ENCODE results near the gene AGBL4. TPM values are rescaled to one million over a fixed set of nuclear protein-coding genes. Genes with fewer than 3 reads are reported as not detected.
A peak's percentile ranks its signal among the peaks of the same experiment; 100 is the strongest.
"Not testable (repeated sequence)": the region's sequence is repeated elsewhere in the genome, so short reads cannot be mapped to it uniquely, and the experiment has no call there.

AGBL4 gene
- total RNA-seq, 4 donors from 2014 or later = 0.44 to 1.5 (median 1.2) TPM; not detected in 1

DNA sequence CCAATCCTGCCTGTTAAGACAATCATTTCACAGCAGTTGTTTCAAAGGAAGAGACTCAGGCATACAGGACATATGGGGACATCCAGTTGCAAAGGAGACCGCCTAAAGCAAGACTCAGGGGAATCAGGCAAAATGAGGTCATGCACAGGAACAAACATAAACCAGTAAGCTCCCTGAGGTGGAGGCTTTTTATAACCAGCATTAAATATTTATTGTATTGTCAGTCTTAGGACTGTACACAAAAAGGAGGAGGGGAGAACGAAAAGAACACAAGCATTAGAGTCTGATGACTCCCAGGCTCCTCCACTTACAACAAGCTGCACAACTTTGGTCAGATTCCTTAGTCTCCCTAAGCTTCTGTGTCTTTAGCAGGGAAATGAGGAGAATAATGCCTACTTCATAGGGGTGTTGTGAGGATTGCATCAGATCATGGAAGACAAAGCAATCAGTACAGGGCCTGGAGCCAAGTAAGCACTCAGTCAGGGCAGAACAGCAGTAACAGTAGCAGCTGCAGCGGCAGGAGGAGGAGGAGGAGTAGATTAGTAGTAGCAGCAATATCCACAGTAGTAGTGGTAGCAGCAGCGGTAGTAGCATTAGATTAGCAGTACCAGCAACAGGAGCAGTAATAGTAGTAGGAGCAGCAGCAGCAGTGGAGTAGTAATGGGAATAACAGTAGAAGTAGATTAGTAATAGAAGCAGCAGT, 1497.6 kb downstream of the AGBL4 start:
- no peak overlapping the region for H3K4me3 ChIP-seq
- H3K9me3 ChIP-seq = no peaks in the 10 kb centered on the region
- no peaks in the 10 kb centered on the region for H3K36me3 ChIP-seq
- TF ChIP-seq POLR2A (IDR thresholded peaks at IDR 0.05) = no peak
- TF ChIP-seq EP300 (IDR thresholded peaks at IDR 0.05) = peak in 1 of 2 donors; percentile 42
- TF ChIP-seq, protein P1, sequence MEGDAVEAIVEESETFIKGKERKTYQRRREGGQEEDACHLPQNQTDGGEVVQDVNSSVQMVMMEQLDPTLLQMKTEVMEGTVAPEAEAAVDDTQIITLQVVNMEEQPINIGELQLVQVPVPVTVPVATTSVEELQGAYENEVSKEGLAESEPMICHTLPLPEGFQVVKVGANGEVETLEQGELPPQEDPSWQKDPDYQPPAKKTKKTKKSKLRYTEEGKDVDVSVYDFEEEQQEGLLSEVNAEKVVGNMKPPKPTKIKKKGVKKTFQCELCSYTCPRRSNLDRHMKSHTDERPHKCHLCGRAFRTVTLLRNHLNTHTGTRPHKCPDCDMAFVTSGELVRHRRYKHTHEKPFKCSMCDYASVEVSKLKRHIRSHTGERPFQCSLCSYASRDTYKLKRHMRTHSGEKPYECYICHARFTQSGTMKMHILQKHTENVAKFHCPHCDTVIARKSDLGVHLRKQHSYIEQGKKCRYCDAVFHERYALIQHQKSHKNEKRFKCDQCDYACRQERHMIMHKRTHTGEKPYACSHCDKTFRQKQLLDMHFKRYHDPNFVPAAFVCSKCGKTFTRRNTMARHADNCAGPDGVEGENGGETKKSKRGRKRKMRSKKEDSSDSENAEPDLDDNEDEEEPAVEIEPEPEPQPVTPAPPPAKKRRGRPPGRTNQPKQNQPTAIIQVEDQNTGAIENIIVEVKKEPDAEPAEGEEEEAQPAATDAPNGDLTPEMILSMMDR (IDR thresholded peaks at IDR 0.05) = no peak
- H3K27me3 ChIP-seq = no peaks in the 10 kb centered on the region
- H3K27ac ChIP-seq = peak overlapping the region in 2 of 4 donors; percentile 71 to 82
- 41 to 47% methylated on average over 4 of the region's 4 CpGs for WGBS, 2 donors
- peaks cover 0 to 37% (median 12%) of the 10 kb centered on the region in 4 donors for H3K4me1 ChIP-seq
- peak in 1 of 2 donors; percentile 30 for DNase-seq (ENCODE audit: low spot score in 2 of 2)

DNA sequence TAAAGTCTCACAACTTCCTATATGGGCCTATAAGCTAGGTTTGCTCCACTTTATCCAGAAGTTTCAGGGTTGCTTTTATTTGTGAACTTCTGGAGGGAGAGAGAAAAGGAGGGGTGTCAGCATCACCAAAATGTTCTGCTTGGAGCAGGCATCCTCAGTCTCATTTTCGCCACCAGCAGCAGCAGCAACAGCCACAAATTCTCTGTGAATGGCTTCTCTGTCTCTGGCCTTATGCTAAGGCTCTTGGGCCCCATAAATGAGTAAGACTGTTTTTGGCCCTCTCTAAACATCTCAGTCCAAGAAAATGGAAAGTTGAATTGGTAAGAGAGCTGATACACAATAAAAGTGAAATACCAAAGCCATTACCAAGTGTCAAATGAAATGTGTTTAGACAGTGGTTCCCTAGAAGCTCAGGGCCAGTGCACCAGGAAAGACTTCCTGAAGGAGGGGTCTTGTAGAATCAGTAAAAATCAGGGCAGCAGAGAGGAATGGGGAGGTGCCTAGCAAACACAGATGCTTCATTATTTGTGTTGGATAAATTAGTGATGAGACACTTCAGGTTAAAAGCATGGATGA, 1498.8 kb downstream of the AGBL4 start:
- peaks cover 0 to 37% (median 12%) of the 10 kb centered on the region in 4 donors for H3K4me1 ChIP-seq
- WGBS, 2 donors = 46 to 63% methylated on average over 1 of the region's 1 CpG
- H3K9me3 ChIP-seq = no peaks in the 10 kb centered on the region
- DNase-seq (ENCODE audit: low spot score in 2 of 2) = no peak
- no peak overlapping the region for H3K4me3 ChIP-seq
- H3K36me3 ChIP-seq = no peaks in the 10 kb centered on the region
- H3K27ac ChIP-seq = peak overlapping the region in 2 of 4 donors; percentile 71 to 82
- no peaks in the 10 kb centered on the region for H3K27me3 ChIP-seq
- no peak for TF ChIP-seq EP300 (IDR thresholded peaks at IDR 0.05)
- TF ChIP-seq, protein P1 (IDR thresholded peaks at IDR 0.05) = no peak
- TF ChIP-seq POLR2A (IDR thresholded peaks at IDR 0.05) = no peak

DNA sequence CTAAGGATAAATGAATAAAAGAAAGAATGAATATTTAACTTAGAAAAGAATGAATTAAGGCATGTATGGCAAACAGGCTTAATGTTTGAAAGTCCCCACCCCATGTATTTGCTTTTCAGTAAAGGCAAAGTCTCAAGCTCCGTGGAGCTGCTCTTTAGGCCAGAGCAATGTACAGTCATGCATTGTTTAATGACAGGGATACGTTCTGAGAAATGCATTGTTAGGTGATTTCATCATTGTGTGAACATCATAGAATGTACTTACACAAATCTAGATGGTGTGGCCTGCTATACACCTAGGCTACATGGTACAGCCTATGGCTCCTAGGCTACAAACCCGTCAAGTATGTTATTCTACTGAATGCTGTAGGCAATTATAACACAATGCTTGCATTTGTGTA, 1500.2 kb downstream of the AGBL4 start:
- Histone ChIP-seq H3K27ac (peak overlapping the region in 1 of 4 donors; percentile 80), H3K36me3 (no peaks in the 10 kb centered on the region), H3K27me3 (no peaks in the 10 kb centered on the region), H3K9me3 (no peaks in the 10 kb centered on the region), H3K4me3 (no peak overlapping the region), H3K4me1 (peaks cover 0 to 37% (median 12%) of the 10 kb centered on the region in 4 donors)
- no peak for DNase-seq (ENCODE audit: low spot score in 2 of 2)
- TF ChIP-seq EP300 (IDR thresholded peaks at IDR 0.05) (no peak), POLR2A (IDR thresholded peaks at IDR 0.05) (no peak)
- TF ChIP-seq, protein P1 (IDR thresholded peaks at IDR 0.05) = no peak
- 63 to 65% methylated on average over 3 of the region's 3 CpGs for WGBS, 2 donors

DNA sequence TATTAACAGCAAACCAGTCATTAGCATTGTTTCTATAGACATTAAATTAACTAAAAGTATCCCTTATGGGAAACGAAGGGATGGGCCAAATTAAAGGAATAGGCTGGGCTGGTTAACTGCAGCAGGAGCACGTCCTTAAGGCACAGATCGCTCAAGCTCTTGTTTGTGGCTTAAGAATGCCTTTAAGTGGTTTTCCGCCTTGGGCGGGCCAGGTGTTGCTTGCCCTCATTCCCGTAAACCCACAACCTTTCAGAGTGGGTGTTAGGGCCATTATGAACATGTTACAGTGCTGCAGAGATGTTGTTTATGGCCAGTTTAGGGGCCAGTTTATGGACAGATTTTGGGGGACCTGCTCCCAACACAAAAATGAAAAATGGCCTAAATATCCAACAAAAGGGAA, 1503.9 kb downstream of the AGBL4 start:
- H3K27me3 ChIP-seq; H3K27ac ChIP-seq; H3K4me3 ChIP-seq; H3K9me3 ChIP-seq; H3K36me3 ChIP-seq; DNase-seq (ENCODE audit: low spot score in 2 of 2): not testable (repeated sequence)
- 90 to 92% methylated on average over 6 of the region's 6 CpGs for WGBS, 2 donors
- peaks cover 0 to 14% (median 3%) of the 10 kb centered on the region in 4 donors for H3K4me1 ChIP-seq

DNA sequence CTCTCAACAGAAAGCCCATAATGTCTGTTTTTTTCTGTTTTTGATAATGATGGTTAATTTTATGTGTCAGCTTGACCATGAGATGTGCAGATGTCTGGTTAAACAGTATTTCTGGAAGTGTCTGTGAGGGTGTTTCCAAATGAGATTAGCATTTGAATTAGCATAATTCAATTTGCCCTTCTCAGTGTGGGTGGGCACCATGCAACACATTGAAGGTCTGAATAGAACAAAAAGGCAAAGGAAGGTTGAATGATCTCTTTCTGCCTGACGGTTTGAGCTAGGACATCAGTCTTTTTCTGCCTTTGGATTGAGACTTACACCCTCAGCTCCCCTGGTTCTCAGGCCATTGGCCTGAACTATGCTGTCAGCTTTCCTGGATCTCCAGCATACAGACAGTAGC, 1516.9 kb downstream of the AGBL4 start:
- H3K9me3 ChIP-seq = no peaks in the 10 kb centered on the region

More for the DNA sequence above, 1516.9 kb downstream of the AGBL4 start:
- Histone ChIP-seq H3K27me3 (no peaks in the 10 kb centered on the region), H3K27ac (no peak overlapping the region), H3K4me3 (no peak overlapping the region), H3K36me3 (no peaks in the 10 kb centered on the region), H3K4me1 (no peaks in the 10 kb centered on the region)
- TF ChIP-seq, protein P1 (IDR thresholded peaks at IDR 0.05) = no peak
- TF ChIP-seq EP300 (IDR thresholded peaks at IDR 0.05) (no peak), POLR2A (IDR thresholded peaks at IDR 0.05) (no peak)
- 0% methylated on average over 1 of the region's 1 CpG for WGBS, 2 donors
- no peak for DNase-seq (ENCODE audit: low spot score in 2 of 2)
